GM21786 (cell line): ENCODE data around the gene VMAC.
A peak's percentile ranks its signal among the peaks of the same experiment; 100 is the strongest.

ENCODE experiments used
- ATAC-seq: cut with Tn5 transposase; IDR thresholded peaks from one replicate; pipeline ENCODE4 v1.9.1; 2021; ENCODE audit not compliant: unreplicated experiment

The VMAC gene

DNA sequence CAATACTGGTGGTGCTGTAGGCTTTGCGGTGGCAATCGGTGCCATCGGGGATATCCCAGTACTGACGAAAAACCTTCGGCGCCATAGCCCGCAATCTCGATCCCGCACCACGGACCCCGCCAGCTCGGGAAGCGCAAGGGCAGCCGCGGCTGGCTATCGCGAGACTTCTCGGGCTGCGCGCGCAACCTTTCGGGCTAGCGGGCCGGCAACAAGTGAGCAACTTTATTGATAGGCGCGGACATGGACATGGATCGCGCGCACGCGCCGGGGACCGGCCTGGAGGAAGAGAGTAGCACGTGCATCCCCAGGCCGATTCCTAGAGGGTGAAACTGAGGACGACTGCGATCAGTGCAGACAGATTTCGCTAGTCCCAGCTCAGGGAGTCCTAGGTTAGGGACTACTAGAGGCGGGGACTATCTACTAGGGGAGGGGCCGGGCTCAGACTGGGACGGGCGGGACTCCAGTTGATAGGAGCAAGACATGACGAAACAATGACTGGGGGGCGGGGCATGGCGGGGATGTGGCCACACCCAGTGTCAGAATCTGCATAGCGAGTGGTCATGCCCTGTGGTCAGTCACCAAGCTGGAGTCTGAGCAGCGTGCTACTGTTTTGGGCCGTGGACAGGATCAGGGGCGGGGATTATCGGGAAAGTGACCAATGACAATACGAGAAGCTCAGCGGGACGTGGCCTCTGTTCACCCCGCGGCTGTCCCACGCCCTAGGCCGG lies 884 bp upstream of the VMAC start, which contains the start of gene NDUFA11:
NDUFA11 (minus strand) TSS at position 167 of the 728 bp plus-strand sequence; CDS start at position 85, 82 bp downstream.
- peak; percentile 26 for ATAC-seq

DNA sequence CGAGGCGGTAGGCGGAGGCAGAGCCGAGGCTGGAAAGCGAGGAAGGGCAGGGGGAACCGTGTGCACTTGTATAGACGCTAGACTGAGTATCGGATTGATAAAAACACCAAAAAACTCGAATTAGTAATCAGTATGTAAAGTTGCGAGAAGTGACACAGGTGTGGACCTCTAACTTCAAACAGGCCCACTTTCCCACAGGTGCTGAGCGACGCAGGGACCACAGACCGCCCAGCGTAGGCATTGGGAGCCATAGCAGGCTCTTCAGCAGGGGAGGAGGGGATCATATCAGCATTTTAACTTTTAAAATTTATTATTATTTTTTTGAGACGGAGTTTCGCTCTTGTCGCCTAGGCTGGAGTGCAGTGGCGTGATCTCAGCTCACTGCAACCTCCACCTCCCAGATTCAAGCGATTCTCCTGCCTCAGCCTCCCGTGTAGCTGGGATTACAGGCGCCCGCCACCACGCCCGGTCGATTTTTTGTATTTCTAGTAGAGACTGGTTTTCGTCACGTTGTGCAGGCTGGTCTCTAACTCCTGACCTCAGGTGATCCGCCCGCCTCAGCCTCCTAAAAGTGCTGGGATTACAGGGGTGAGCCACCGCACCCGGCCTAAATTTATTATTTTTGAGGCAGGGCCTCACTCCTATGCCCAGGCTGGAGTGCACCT lies 574 bp downstream of the VMAC start:
- ATAC-seq = no peak

DNA sequence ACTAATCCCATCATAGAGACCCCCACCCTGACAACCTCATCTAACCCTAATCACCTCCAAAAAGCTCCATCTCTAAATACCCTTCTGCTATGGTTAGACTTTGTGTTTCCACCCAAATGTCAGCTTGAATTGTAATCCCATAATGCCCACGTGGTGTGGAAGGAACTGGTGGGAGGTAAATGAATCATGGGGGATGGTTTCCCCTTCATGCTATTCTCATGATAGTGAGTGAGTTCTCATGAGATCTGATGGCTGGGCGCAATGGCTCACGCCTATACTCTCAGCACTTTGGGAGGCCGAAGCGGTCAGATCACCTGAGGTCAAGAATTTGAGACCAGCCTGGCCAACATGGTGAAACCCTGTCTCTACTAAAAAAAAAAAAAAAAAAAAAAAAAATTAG lies 2.6 kb downstream of the VMAC start:
- no peak for ATAC-seq

DNA sequence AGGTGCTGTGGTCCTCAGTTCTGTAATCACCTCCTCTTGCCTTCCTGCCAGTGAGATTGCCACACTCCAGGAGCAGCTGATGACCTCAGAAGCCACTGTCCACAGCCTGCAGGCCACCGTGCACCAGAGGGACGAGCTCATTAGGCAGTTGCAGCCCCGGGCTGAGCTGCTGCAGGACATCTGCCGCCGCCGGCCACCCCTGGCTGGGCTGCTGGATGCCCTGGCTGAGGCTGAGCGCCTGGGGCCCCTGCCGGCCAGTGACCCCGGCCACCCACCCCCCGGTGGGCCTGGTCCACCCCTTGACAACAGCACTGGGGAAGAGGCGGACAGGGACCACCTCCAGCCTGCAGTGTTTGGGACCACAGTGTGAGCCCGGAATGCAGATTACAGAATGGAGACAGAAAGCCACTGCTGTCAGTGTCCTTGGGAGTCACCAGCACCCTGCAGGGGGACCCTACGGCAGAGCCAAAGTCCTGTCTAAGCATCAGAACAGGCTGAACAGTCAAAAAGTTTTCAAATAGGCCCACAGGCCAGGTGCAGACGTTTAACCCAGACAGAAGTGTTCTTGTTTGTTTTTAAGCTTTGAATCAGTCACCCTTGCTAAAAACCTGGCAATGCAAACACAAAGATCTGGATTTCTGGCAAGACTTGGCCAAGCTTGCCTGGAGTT lies 4.2 kb downstream of the VMAC start:
- ATAC-seq = no peak

DNA sequence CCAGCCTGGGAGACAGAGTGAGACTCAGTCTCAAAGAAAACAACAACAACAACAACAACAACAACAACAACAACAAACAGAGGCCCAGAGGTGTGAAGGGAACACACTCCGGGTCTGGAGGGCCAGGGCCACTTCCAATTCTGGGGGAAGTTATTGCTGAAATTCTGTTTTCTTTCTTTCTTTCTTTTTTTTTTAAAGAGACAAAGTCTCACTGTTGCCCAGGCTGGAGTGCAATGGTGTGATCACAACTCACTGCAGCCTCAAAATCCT lies 5.9 kb downstream of the VMAC start:
- no peak for ATAC-seq

DNA sequence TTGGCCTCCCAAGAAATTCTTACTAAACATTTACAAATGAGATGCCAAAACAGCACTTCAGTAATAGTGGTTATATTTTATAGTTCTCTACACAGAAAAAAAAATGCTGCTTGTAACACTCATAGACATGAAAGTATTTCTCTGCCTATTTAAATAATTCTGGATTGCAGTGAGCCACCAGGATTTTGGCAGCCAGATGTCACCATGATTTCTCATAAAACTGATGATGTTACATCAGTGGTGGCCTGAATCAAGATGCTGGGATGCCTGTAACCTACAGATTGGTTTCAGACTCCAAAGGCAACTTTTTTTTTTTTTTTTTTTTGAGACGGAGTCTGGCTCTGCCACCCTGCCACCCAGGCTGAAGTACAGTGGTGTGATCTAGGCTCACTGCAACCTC lies 6.7 kb downstream of the VMAC start:
- ATAC-seq = no peak

DNA sequence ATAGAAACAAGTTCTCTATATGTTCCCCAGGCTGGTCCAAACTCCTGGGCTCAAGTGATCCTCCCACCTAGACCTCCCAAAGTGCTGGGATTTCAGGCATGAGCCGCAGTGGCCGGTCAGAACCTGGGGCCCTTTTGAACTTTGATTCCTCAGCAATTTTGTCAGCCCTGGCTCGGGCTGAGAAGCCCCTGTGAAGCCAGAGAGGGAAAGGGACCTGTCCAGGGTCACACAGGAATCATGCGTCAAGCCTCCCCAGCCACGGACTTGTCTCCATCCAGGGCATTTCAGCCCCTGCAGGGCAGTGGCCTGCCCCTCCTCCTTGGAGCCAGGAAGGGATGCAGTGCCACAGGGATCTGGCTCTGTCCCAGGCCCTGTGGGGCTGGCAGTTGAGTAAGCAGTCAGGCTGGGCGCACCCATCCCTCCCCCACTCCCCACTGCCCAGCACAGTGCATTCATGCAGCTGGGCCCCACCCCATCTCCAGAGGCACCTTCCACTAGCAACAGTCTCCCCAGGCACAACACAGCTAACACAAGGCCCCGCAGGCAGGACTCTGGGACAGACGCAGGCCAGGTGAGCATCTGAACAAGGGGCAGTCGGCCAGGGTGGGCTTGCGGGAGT lies 9.2 kb downstream of the VMAC start, which contains the start of gene CAPS:
CAPS (plus strand) TSS at position 516 of the 619 bp plus-strand sequence. CDS start 153 bp downstream, outside the sequence.
- ATAC-seq = no peak

DNA sequence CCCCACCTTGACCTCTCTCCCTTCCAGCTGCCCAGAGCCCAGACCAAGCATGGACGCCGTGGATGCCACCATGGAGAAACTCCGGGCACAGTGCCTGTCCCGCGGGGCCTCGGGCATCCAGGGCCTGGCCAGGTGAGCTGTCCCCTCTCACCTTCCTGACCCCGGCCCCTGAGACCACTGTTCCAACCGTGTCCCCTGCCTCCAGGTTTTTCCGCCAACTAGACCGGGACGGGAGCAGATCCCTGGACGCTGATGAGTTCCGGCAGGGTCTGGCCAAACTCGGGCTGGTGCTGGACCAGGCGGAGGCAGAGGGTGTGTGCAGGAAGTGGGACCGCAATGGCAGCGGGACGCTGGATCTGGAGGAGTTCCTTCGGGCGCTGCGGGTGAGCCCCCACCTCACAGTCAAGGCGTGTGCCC lies 9.7 kb downstream of the VMAC start:
- ATAC-seq = no peak

DNA sequence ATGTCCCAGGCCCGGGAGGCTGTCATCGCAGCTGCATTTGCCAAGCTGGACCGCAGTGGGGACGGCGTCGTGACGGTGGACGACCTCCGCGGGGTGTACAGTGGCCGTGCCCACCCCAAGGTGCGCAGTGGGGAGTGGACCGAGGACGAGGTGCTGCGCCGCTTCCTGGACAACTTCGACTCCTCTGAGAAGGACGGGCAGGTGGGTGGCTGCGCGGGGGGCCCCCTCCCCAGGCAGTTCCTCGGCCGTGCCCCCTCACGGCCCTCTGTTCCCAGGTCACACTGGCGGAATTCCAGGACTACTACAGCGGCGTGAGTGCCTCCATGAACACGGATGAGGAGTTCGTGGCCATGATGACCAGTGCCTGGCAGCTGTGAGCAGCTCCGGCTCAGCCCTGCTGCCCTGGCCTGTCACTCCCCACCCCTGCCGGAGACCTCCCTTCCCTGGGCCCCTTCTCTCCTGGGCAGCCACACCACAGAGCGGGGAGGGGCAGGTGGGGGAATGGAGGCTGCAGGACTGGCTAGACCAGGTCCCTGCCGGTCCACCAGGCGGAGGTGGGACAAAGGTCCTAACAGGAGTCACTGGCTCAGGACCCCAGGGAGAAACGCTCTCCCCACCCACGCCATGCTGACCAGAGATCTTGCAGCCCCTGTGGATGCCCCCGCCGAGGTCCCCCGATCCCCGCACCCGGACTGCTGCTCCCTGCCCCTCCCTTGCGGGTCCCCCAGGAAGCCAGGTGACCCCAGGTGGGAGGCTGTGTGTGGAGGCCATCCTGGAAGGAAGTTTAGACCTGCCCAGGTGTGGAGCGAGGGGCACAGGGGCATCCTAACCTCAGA lies 10.5 kb downstream of the VMAC start:
- no peak for ATAC-seq

DNA sequence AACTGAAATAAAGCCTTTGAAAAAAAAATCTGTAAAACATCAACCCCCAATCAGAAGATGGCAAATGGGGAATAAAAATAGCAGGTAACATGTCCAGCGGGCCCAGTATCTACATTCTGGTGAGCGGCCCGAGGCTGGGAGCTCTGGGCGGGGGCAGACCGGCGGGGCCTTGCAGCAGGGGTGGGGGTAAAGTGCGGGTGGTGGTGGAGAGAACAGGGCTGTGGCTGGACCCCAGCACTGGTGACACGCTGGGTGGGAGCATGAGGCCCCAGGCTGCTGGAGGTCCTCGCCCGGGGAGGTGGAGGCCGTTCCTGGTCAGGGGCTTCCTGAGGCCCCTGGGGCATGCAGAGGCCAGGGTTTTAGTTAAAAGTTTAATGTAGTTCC lies 11.1 kb downstream of the VMAC start:
- no peak for ATAC-seq

DNA sequence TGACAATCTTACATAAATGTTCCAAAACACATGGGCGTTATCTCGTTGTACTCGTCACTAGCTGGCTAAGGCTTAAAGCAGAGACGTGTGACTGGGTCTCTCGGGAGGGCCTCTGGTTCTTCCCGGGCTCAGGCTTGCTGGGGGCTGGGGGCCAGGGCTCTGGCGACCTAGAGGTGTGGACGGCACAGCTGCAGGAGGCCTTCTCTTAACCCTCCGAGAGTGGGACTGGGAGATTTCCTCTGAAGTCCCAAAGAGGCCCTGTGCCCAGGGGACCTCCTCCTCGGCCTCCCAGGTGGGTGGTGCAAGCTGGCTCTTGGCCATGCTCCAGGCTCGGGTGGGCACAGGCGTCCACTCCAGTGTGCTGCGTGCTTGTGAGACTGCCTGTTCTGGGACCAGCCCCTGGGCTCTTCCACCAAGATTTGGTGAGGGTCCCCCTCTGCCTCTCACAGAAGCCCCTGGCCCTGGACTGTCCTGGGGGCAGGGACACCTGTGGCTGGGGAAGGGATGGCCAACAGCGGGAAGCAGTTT lies 11.6 kb downstream of the VMAC start:
- no peak for ATAC-seq

DNA sequence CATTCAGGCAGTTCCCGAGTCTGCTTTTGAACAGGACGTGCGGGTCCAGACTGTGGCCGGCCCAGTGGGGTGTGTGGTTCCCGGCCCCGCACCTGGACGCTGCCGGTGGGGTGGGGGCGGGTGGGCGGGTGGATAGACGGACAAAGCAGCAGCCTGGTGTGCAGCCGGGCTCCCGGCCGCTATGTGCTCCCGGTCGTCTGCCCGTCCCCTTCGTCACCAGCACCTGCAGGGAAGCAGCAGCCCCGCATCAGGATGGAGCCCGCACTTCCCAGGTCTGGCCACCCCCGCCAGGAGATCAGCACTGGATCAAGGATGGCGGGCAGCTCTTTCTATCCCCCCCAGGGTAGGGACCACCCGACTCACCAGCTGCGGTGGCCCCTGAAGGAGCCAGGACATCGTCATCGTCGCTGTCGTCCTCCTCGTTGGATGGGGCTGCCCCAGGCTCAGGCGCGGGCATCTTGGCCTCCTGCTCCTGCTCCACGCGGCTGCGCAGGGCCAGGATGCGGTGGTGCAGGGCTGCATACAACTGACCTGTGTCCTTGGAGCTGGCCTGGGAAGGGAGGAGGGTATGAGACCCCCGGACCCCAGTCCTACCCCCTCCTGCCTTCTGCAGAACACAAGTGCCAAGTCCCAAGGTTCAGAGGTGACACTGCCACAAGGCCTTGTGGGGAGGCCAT lies 12.9 kb downstream of the VMAC start:
- ATAC-seq = no peak

DNA sequence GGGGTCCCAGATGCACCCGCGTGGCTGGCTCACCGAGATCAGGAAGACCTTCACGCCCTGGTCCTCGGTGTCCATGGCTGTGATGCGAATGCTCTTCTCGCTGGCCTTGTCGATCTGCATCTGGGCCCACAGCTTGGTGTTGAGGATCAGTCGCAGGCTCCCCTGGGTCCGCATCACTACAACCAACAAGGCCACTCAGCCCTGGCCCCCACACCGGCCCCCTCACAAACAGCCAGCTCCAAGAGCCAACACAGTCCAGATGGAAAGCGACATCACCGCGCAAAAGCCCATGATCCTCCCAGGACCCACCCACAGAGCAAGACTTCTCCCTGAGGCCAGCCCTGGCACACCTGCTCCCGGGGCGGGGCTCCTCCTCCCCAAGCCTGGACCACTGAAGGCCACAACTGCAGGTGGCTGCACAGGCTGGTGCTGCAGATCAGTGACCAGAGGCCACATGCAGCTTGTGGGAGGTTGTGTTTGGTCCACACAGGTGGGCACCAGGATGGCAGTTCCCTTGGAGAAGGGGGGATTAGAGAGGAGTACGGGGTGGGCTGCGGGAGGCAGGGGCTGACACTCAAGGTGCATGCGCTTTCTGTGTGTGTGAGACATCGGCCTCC lies 13.9 kb downstream of the VMAC start:
- ATAC-seq = no peak

DNA sequence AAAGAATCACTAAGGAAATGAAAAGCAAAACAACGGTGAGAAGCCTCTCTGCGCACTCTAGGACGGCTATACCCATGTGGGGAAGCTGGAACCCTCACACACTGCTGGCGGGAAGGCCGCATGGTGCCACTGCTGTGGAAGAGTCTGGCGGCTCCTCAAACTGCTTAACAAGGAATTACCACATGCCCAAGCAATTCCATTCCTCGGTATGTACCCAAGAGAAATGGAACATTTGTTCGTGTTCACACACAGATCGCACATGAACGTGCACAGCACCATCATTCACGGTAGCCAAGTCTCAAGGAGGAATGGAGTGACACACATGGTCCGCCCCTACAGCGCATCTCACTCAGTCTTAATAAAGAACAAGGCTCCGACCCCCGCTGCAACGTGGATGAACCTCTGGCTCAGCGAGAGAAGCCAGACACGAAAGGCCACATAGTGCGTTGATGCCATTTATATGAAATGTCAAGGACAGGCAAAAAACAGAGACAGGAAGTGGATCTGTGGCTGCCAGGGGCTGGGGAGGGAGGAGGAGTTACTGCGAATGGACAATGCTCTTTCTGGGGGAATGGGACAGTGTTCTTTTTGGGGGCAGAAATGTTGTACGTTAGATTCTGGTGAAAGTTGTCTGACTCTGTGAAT lies 17.0 kb downstream of the VMAC start:
- ATAC-seq = no peak

DNA sequence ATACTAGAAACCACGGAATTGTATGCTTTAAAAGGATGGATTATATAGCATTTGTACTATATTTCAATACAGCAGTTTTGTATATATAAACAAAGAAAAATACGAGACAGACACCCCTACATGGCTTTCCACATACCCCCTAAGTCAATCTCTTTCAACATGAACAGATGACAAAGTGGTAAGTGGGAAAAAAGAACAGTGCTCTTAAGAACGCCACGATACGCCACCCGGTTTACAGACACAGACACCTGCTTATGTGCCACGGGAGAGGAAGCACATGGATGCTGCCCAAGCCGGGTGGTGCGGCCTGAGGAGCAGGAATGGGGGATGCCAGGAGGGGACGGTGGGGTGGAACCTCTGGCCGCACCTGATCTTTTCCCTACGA lies 17.5 kb downstream of the VMAC start:
- ATAC-seq = no peak

DNA sequence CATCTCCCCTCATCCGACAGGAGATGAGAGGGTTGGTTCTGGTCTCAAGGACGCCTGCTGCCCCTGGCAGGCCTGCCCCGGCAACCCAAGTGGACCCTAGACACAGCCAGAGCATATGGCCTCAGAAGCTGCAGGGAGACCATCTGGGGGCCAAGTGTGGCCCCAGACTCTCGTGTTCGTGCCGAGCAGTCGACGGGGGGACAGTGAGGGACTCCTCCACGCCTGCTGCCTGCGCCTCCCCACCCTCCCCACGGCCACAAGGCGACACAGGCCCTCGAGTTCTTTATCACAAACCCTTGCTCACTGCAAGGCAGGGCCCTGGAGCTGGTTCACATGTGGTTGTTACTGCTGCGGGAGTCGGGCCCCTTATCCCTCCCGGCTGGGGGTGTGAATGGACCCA lies 18.7 kb downstream of the VMAC start:
- ATAC-seq = no peak

DNA sequence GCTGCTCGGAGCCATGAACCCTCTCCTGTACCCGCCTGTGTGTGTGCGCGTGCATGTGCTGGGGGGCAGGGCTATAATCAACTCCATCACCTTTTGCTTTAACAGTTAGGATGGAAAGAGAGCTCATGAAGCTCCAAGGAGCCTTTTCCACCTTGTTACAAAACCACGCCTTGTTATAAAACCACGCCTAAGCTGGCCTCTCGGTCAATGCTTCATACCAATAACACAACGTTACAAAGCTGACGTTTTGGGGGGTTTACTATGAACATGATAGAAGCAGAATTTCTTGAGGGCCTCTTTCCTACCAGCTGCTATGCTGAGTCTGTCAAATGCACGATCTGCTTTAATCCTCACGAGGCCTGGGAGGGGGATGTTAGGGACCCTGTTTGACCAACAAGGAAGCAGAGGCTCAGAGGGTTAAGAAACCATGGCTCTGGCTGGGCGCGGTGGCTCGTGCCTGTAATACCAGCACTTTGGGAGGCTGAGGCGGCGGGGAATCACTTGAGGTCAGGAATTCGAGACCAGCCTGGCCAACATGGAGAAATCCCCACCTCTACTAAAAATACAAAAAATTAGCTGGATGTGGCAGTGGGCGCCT lies 21.3 kb downstream of the VMAC start:
- ATAC-seq = no peak

DNA sequence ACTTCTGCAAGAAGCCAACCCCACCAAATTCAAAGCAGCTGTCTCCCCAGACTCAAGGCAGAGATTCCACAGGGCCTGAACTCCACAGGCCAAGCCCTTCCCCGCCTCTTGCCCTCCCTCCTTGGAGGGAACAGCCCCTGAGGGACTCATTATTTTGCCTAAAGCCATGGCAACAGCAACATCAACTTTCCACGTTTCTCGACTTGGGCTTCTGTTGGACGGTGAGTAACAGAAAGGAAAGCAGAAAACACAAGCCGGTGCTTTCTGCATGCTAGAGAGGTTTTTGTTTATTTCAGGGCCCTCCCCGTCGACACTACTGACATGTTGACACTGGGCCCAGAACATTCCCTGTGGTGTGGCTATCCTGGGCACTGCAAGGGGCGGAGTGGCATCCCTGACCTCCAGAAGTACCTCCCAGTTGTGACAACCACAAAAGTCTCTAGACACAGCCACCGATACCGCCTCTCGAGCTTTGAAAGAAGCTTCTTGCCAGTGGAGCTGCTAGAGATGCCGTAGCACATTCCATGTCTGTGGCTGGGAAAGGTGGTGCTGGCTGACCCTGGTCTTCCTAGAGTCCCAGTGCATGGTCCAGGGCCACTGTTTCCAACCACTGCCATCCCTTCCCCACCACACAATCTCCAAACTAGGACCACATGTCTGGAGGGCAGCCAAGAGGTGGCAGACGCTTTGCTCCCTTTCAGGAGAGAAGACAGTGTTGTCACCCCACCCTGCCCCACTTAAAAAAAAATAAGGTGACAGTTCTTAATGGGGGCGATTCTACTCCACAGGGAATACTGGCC lies 22.2 kb downstream of the VMAC start:
- no peak for ATAC-seq
